Adrenal gland (tissue), 12 donors: Measurements from ENCODE around the gene GIGYF2. TPM values are rescaled to one million over a fixed set of nuclear protein-coding genes. Genes with fewer than 3 reads are reported as not detected.

Experiments used
- DNase-seq, 7 donors: peaks; one replicate each; pipeline ENCODE4 v3.0.0-alpha.2; 2019 to 2020
- H3K27ac ChIP-seq, 5 donors: fragments of 200-600 bp; sonication (generic) in 4 of 5; 1 replicate in 3 of 5; 2 replicates in 2 of 5; pipeline versions ENCODE4 v1.5.1 to v1.8.0; 2016 to 2020; ENCODE audit warnings: mild to moderate bottlenecking in 1 of 5
- H3K27me3 ChIP-seq: fragments of 200-600 bp; 2 replicates; pipeline ENCODE4 v1.8.0; 2021
- H3K36me3 ChIP-seq, 2 donors: fragments of 200-600 bp; replicated peaks in 1 of 2; 1 replicate in 1 of 2; 2 replicates in 1 of 2; pipeline versions ENCODE4 v1.5.1 to v1.8.0; 2018 to 2022
- H3K4me1 ChIP-seq, 2 donors: fragments of 200-600 bp; replicated peaks in 1 of 2; 1 replicate in 1 of 2; 2 replicates in 1 of 2; pipeline versions ENCODE4 v1.5.1 to v1.8.0; 2018 to 2021
- H3K4me3 ChIP-seq, 4 donors: fragments of 200-600 bp; sonication (generic) in 3 of 4; one replicate each; pipeline ENCODE4 v1.5.1; 2016 to 2018
- H3K9me3 ChIP-seq, 3 donors: fragments of 200-600 bp; sonication (generic) in 1 of 3; replicated peaks in 1 of 3; 1 replicate in 2 of 3; 2 replicates in 1 of 3; pipeline versions ENCODE4 v1.5.1 to v1.8.0; 2016 to 2021
- CTCF ChIP-seq, 6 experiments: fragments of 450-650 bp in 4 of 6; fragments of 200-600 bp in 2 of 6; sonication (generic) in 1 of 6; IDR thresholded peaks; 1 replicate in 5 of 6; 2 replicates in 1 of 6; pipeline versions ENCODE4 v1.5.1 to v1.8.0; 2016 to 2021; ENCODE audit warnings: antibody characterized with exemption in 6 of 6, mild to moderate bottlenecking in 2 of 6, moderate library complexity in 1 of 6
- POLR2A ChIP-seq, 2 donors: fragments of 450-650 bp; IDR thresholded peaks; one replicate each; pipeline ENCODE4 v1.6.1; 2017; ENCODE audit warnings: antibody characterized with exemption in 2 of 2, mild to moderate bottlenecking in 2 of 2, moderate library complexity in 1 of 2
- WGBS, 4 donors: extraction: QIAGEN DNeasy Blood & Tissue Kit in 2 of 4; methylation state at CpG; one replicate each; pipeline versions ENCODE4 v1.1.5 to v1.1.7; 2013 to 2017; 5-methylcytosine and 5-hydroxymethylcytosine counted together
- intact Hi-C, 2 donors: fragments of 100-400 bp; cut with DNase I; formaldehyde crosslinking; loops; one replicate each; pipeline versions ENCODE4 v1.14.1 to v1.15.0; 2022 to 2023
- polyA plus RNA-seq, 3 donors: library from polyadenylated mRNA; stranded (reverse); fragments of 200-250 nt in 2 of 3; fragments of 350-450 nt in 1 of 3; fragmentation: Illumina TruSeq in 1 of 3; extraction: RNeasy Lipid Tissue Mini Kit (QIAGEN cat#74804) in 1 of 3; gene quantifications; one replicate each; pipeline ENCODE4 v1.2.3, GENCODE V29; 2013 to 2014
- total RNA-seq, 9 donors: library from RNA; depleted of rRNA in 4 of 9; stranded (reverse); fragments of >200 nt in 4 of 9; fragments of 120-200 nt in 1 of 9; fragmentation: NEBNext Ultra II Directional in 1 of 9; extraction: Animal tissue kit (Norgen Biotek cat#: 25700) in 1 of 9; gene quantifications; one replicate each; pipeline versions ENCODE4 v1.1.0 to v1.2.4, GENCODE V29; 2013 to 2023
- donor health status: healthy with polysubstance abuse.
- donor health status: Bipolar disorder and iron deficiency.
- donor health status: DM: yes; HTN: yes; CAD: no.
- donor health status: DM: no; HTN: no; CAD: no.
- donor health status: DM: no; HTN: no; CAD: no.
- donor health status: DM: yes; HTN: yes; CAD: no.

GIGYF2 gene
- total and polyA plus RNA-seq, 12 donors, result 13.5 to 93.7 (median 65.4) TPM

GRCh38 chr2:232871418-232871834, 174.3 kb downstream of the GIGYF2 start:
- peaks cover 4 to 5% of the 10 kb centered on the region in 2 donors for H3K4me1 ChIP-seq
- TF ChIP-seq POLR2A (IDR thresholded peaks at IDR 0.05), result no peak
- TF ChIP-seq CTCF (IDR thresholded peaks at IDR 0.05), result no peak
- intact Hi-C loops, result no loop called here
- DNase-seq, result peak in 2 of 7 donors; percentile 18 to 39
- no peak overlapping the region for H3K27ac ChIP-seq
- no peak overlapping the region for H3K4me3 ChIP-seq
- H3K27me3 ChIP-seq, result no peaks in the 10 kb centered on the region
- WGBS, 4 donors, result 75 to 93% (median 85%) methylated on average over 6 to 15 of the region's 15 CpGs
- no peaks in the 10 kb centered on the region for H3K9me3 ChIP-seq
- H3K36me3 ChIP-seq, result no peaks in the 10 kb centered on the region

- no peak for TF ChIP-seq CTCF (IDR thresholded peaks at IDR 0.05)
- TF ChIP-seq POLR2A (IDR thresholded peaks at IDR 0.05), result no peak
- H3K36me3 ChIP-seq, result no peaks in the 10 kb centered on the region
- peaks cover 4 to 11% of the 10 kb centered on the region in 2 donors for H3K4me1 ChIP-seq
- H3K27ac ChIP-seq, result no peak overlapping the region
- intact Hi-C loops, result no loop called here
- WGBS, 4 donors, result 89 to 92% (median 90%) methylated on average over 11 to 22 of the region's 22 CpGs
- H3K4me3 ChIP-seq, result no peak overlapping the region
- H3K9me3 ChIP-seq, result no peaks in the 10 kb centered on the region
- H3K27me3 ChIP-seq, result no peaks in the 10 kb centered on the region
- peak in 2 of 7 donors; percentile 9 to 45 for DNase-seq
Observed at GRCh38 chr2:232871835-232872736, 175.0 kb downstream of the GIGYF2 start.

- DNase-seq, result peak in 1 of 7 donors; percentile 12
- Histone ChIP-seq H3K4me1 (peaks cover 4 to 13% of the 10 kb centered on the region in 2 donors), H3K27me3 (no peaks in the 10 kb centered on the region), H3K9me3 (no peaks in the 10 kb centered on the region), H3K36me3 (no peaks in the 10 kb centered on the region), H3K27ac (no peak overlapping the region), H3K4me3 (no peak overlapping the region)
- intact Hi-C loops, result no loop called here
- WGBS, 4 donors, result 88 to 92% (median 90%) methylated on average over 5 to 9 of the region's 9 CpGs
- TF ChIP-seq POLR2A (IDR thresholded peaks at IDR 0.05) (no peak), CTCF (IDR thresholded peaks at IDR 0.05) (no peak)
Observed at GRCh38 chr2:232872826-232873225, 175.7 kb downstream of the GIGYF2 start.

GRCh38 chr2:232873292-232873908, 176.3 kb downstream of the GIGYF2 start:
- no peaks in the 10 kb centered on the region for H3K27me3 ChIP-seq
- H3K4me3 ChIP-seq, result no peak overlapping the region
- no peak for TF ChIP-seq POLR2A (IDR thresholded peaks at IDR 0.05)
- no peak for TF ChIP-seq CTCF (IDR thresholded peaks at IDR 0.05)
- WGBS, 4 donors, result 92 to 97% (median 95%) methylated on average over 6 to 14 of the region's 14 CpGs
- H3K36me3 ChIP-seq, result no peaks in the 10 kb centered on the region
- H3K9me3 ChIP-seq, result no peaks in the 10 kb centered on the region
- peaks cover 4 to 13% of the 10 kb centered on the region in 2 donors for H3K4me1 ChIP-seq
- no peak overlapping the region for H3K27ac ChIP-seq
- DNase-seq, result peak in 1 of 7 donors; percentile 9
- intact Hi-C loops, result no loop called here
